Eye (tissue), 1 donor: ENCODE results near the gene NOXO1.
A peak's percentile ranks its signal among the peaks of the same experiment; 100 is the strongest.
"Not testable (repeated sequence)": the region's sequence is repeated elsewhere in the genome, so short reads cannot be mapped to it uniquely, and the experiment has no call there.

Experiments
- DNase-seq: peaks from one replicate; pipeline ENCODE4 v3.0.0-alpha.2; 2015

NOXO1 gene, protein sequence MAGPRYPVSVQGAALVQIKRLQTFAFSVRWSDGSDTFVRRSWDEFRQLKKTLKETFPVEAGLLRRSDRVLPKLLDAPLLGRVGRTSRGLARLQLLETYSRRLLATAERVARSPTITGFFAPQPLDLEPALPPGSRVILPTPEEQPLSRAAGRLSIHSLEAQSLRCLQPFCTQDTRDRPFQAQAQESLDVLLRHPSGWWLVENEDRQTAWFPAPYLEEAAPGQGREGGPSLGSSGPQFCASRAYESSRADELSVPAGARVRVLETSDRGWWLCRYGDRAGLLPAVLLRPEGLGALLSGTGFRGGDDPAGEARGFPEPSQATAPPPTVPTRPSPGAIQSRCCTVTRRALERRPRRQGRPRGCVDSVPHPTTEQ

DNA sequence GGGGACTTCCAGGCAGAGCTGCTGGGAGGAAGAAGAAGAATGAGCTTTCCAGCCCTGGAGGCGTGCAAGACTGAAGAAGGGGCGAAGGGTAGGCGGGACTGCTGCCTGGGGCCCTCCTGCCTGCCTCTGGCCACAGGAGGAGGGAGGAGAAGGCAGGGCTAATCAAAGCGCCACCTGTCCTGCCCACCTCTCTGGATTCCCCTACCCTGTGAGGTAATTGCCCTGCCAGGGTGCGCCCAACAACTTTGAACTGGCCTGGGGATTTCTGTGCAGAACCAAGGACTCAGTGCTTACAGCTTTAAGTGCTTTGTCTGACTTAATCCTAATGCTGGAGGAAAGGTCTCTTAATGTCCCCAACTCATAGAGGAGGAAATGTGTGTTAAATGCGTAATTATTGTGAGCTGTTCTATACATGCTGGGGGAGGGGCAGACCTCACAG lies at the start of gene NOXO1:
TSS of gene NOXO1 (minus strand) at position 72 of the 439 bp plus-strand sequence. CDS start 290 bp downstream, outside the sequence.
- DNase-seq, result peak; percentile 30

DNA sequence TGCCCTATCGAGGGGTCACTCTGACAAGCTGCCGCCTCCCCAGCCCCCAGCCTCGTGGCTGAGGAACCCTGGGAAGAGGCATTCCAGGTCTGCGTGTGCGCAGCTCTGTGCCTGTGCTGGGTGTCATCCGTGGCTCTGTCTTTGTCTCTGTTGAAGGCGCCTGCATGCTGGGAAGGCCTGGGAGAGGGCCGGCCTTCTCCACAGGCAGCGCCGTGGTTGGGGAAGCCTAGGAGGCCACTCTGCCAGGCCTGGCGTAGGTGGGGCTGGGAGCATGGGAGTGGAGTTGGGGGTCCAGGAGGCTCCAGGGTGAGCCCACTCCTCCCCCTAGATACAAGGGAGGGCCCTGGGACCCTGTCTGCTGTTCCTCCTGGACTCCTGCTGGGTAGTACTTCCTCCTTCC lies 48.8 kb upstream of the NOXO1 start:
- no peak for DNase-seq

DNA sequence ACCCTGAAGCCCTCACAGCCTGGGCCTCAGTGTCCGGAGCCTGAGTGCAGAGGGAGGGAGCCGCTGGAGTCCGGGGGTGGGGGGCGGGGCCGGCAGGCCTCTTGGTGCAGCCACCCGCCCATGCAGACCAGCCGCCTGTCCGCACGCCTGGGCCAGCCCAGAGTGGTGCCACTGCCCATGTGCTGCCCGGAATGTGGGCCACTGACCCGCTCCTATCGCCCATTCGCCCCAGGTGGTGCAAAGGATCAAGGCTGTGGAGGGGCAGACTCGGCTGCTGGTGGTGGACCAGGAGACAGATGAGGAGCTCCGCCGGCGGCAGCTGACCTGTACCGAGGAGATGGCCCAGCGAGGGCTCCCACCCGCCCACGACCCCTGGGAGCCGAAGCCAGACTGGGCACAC lies 48.1 kb upstream of the NOXO1 start:
- no peak for DNase-seq

DNA sequence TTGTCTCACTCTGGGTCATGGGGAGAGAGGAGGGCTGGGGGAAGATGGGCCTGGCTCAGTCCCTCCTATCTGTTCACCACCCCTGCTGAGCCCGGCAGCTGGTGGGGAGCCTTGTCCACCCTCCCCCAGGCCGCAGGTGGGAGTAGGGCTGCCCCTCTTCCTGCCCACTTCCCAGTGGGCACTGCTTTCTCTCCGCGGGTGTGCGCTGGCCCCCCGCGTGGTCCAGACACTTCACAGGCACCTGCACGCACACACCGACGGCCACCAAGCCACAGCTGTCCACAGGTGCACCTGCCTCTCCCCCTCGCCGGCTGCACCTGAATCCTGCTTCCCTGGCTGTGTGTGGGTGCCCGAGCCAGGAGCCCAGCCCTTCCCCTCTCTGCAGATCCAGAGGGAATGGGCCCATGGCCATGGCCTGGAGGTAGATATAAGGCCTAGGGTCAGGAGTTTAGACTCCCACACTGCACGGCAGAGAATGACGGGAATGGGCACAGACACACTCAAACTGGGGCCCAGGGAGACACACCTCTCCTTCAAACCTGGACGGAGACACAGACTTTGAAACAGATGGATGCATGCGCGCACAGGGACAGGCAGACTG lies 47.5 kb upstream of the NOXO1 start:
- DNase-seq, result no peak

DNA sequence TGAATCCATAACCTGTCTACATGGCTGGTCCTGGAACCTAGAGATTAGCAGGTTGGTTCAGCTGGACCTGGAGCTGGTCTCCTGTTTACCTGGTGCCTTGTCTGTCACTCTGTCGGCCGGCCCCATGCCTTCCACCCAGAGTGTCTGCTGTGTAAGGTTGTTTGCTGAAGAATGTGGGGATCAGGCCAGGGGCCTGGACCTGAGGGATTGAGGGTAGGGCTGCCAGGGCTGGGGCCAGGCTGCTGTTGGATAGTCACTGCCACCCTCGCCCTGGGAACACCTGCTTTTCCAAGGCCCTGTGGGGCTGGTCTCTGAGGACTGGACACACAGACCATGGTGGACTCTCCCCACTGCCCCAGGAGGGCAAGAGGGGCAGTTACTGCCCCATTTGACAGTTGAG lies 46.9 kb upstream of the NOXO1 start:
- no peak for DNase-seq

DNA sequence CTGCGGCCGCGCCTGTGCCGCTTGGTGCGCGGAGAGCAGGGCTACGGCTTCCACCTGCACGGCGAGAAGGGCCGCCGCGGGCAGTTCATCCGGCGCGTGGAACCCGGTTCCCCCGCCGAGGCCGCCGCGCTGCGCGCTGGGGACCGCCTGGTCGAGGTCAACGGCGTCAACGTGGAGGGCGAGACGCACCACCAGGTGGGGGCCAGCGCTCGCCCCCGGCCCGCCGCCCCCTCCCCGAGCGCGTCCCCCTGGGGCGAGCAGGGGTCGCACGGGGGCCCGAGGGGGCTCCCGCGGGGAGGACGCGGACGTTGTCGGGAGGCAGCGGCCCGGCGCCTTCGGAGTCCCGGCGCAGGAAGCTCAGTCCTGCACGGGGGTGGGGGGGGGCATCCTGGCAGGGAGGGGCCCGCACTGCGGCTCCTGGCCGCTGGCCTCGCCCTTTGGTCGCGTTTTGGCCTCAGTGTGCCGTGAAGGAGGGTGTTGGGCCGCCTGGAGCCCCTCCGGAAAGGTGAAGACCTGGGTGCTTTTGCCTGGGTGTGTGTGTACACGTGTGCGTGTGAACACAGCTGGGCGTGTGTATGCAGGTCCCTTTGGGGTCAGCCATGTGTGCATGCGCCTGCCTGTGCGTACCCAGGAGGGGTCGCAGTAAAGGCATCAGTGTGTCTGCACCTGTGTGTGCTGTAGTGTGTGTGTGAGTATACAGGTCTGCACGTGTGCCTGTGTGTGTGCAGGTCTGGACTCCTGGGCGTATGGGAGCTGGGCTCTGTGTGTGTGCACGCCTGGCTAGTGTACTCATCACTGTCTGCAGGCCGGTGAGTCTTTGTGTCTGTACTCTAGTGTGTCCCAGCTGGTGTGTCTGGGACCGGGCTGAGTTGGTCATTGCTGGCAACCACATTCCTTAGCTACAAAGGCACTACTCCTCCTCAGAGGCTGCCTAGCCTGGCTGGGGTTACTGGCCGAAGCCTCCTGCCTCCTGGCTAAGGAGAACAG lies 46.0 kb upstream of the NOXO1 start:
- DNase-seq, result peak; percentile 50

DNA sequence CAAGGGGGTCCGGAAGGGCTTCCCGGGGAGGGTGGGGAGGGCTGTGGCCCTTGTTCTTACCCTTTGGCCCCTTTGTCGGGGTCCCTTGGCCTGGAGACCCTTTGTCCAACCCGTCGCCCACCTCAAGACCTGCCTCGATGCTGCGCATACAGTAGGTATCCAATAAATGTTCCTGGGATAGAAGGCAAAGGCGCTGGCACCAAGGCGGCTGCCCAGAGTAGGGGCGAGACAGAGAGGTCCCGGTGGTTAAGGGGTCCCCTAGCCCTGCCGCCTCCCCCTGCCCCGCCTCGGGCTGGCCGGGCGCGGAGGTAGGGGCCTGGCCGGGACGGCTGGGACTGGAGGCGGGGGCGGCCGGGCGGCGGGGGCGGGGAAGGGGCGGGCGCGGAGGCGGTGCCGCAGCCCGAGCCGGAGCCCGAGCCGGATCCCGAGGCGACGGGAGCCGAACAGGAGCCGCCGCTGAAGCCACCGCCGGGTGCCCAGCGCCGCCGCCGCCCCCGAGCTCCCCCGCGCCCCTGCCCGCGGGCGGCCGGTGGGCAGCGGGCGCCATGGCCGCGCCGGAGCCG lies 45.3 kb upstream of the NOXO1 start, which contains the start of gene NHERF2:
TSS of gene NHERF2 (plus strand) at position 442 of the 563 bp plus-strand sequence. CDS start at position 546, 104 bp downstream.
- DNase-seq, result no peak

DNA sequence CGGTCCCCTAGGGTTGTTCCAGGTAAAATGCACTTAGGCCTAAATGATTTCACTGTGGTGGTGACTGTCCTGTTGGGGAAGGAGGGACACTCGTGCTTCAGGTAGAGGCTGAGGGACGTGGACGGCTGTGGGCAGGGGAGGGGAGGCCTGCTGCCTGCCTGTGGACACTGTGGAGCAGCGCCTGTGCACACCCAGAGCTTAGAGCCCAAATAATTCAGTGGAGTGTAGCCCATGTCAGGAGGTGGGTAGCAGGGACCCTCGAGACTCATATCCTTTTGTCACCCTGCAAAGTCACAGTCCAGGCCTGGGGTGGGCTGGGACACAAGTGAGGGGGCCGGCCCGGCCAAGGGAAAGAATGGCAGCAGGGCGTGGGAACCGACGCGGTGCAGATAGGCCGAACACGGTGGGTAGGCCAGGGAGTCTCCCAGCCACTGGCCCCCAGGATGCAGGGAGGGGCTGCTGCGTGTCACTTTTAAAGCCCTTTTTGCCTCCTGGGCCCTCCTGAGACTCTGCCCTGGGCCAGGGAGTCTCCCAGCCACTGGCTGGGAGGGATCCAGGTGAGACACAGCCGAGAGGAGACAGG lies 44.7 kb upstream of the NOXO1 start:
- DNase-seq, result no peak

DNA sequence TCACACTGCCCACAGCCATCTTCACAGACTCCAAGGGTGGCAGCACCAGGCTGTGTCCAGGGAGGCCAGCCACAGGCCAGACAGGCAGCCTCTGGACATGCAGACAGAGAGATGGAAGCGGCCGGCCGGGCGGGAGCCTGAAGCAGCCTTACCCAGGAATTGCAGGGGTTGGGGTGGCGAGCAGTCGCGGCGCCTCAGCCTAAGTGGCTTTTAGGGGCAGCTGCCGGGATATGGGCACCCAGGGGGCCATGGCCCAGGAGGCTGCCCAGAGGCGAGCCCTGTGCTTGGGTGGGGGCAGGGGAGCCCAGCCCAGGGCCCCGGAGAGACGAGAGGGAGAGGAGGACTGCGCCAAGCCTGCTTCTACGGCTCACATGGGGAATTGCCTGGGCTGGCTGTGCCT lies 44.0 kb upstream of the NOXO1 start:
- no peak for DNase-seq

DNA sequence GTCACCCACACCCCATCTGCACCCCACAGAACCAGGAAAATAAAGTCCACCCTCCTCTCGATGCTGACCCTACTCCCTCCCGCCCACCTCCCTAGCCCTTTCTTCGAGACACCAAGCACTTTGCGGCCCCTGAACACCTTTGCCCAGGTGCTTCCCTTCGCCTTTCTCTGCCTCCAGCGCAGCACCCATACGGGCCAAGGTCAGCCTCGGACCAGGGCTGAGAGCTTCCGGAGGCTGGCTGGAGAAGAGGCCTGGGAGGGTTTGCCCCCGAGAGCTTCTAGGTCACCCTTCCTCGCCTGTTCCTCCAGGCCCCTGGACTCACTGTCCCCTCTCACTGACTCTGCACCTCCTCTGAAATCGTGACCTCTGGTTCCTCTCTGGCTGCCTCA lies 42.8 kb upstream of the NOXO1 start:
- no peak for DNase-seq

DNA sequence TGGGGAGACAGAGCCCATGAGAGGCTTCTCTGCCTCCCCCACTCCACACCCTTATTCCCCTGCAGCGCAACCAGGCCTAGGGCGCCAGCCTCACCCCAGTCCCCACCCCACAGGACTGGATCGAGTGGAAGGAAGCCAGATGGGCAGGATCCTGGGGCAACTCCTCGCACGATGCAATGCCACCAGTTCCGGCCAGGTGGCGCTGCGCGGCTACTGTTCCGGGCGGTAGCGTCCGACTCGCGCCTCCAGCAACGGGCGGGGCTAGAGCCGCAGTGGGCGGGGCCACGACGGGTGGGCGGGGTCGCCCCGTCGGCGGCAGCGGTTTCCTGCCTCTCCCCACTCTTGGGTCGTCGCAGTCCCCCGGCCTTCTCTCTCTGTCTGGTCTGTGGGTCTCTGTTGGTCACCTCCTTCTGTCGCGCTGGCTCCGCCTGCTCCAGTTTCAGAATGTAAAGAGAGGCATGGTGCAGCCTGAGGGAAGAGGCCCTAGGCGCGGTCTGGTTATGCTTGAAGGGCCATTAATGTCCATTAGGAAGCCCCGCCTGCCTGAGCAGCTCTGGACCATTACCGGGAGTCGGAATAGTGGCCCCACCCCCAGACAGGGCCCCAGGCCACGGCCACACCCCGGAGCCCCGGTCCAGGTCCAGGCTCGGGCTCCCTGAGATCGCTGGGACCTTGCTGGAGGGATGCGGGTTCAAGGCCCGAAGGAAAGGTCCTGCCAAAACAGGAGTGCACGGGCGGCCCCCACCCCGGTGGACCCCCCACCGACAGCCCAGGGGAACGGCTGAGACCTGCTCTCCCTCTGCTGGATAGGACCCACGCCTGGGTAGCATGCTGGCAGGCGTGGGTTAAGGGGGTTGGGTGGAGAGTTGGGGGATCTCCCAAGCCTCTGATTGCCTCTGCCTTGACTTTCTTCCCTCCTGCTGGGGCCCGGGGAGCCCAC lies 42.1 kb upstream of the NOXO1 start:
- peak; percentile 96 for DNase-seq

DNA sequence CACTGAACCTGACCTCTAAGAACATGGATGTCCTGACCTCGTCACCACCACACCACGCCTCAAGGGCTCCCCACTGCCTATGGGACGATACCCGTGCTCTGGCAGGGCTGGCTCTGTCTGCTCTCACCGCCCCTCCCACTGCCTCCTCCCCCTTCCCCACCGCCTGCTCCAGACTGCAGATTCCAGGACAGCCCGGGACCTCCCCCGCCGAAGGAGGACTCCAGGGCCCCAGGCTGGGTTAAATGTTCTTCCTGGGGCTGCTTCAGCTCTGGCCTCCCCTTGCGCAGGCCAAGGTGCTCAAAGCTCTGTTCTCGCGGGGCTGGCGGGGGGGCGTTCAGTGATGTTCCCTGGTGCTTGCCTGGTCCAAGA lies 41.4 kb upstream of the NOXO1 start:
- DNase-seq, result no peak

DNA sequence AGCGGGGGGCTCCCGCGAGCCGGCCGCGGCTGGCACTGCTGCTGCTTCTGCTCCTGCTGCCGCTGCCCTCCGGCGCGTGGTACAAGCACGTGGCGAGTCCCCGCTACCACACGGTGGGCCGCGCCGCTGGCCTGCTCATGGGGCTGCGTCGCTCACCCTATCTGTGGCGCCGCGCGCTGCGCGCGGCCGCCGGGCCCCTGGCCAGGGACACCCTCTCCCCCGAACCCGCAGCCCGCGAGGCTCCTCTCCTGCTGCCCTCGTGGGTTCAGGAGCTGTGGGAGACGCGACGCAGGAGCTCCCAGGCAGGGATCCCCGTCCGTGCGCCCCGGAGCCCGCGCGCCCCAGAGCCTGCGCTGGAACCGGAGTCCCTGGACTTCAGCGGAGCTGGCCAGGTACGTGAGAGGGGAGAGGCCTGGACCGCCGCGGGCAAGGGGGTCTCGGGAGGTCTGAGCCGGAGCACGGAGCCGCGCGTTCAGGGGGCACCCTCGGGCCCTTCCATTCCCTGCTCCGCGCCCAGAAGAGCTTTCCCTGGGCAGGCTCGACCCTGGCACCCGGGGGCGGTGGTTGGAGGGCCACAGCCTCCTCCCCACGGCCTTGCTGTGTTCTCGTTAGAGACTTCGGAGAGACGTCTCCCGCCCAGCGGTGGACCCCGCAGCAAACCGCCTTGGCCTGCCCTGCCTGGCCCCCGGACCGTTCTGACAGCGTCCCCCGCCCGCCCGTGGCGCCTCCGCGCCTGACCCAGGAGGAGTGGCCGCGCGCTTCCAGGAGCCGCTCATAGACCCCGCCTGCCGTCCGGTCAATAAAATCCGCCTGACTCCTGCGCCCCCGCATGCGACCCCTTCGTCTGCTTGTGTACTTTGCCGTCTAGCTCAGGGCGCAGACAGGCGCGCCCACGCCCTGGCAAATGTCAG lies 38.9 kb upstream of the NOXO1 start:
- DNase-seq, result peak; percentile 54

DNA sequence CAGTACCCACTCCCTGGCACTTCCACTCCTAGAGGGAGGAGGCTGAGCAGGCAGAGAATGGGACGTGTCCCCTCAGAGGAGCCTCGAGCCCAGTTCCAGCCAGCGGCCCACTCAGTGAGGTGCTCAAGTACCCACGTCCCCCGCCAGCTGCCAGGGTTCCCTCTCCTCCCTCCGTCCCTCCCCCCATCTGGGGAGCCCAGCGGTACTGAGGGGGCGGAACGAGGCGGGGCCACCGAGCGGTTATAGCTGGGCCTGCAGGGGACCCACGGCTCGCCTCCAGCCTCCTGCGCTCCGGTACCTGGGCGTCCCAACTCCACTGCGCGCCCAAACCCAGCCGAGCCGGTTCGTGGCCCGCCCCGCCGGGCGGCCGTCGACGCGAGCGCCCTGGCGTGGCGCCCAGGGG lies 38.2 kb upstream of the NOXO1 start, which contains the start of gene NPW:
TSS of gene NPW (plus strand) at position 268 of the 403 bp plus-strand sequence.
- peak; percentile 50 for DNase-seq

DNA sequence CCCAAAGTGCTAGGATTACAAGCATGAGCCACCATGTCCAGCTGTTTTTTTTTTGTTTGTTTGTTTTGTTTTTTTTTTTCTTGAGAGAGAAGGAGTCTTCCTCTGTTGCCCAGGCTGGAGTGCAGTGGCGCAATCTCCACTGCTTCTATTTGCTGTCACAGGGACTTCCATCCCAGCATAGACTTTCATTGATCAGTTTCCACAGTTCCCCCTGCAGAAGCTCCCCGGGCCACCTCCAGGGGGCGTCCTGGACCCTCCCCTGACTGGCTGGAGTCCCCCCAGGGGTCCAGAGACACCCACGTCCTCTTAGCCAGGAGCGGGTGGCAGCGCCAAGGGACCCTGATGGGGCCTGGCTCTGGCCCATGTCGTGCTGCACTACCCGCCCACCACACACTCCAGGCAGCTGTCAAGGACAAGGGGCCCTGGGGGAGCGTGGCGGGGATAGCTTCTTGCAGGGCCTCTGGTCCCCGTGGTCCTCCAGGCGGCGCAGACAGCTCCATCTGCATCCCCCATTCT lies 35.2 kb upstream of the NOXO1 start:
- no peak for DNase-seq

DNA sequence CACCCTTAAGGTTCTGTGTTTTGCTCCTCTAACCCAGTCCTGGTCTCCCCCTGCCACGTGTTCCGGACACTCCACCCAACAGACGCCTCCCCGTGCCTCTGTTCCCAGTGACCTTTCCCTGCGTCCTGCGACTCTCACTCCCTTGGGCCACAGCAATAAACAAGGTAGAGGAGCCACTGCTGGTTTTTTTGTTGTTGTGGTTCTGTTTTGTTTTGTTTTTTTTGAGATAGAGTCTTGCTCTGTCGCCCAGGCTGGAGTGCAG lies 34.6 kb upstream of the NOXO1 start:
- no peak for DNase-seq

DNA sequence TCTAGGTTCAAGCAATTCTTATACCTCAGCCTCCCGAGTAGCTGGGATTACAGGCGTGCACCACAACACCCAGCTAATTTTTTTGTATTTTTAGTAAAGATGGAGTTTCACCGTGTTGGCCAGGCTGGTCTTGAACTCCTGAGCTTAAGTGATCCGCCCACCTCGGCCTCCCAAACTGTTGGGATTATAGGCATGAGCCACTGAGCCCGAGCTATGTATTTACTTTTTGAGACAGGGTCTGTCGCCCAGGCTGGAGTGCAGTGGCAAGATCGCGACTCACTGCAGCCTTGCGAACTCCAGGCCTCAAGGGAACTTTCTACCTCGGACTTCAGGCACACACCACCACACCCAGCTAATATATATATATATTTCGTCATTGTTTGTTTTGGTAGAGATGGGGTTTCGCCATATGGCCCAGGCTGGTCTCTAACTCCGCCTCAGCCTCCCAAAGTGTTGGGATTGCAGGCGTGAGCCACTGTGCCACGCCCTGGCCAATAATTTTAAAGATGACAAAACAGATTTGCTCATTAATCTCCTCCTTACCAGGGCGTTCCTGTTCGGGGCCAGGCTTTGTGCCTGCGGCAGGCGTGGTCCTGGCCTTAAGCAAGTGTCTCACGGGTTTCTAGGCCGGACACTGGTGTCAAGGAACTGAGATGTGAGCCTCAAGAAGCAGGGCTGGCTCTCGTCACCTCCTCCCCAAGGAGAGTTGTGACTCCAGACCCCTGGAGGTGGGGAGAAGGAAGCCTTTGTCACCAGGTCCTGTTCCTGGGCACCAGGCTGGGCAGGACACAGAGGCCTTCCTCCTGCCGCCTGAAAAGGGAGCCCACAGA lies 34.1 kb upstream of the NOXO1 start:
- no peak for DNase-seq

DNA sequence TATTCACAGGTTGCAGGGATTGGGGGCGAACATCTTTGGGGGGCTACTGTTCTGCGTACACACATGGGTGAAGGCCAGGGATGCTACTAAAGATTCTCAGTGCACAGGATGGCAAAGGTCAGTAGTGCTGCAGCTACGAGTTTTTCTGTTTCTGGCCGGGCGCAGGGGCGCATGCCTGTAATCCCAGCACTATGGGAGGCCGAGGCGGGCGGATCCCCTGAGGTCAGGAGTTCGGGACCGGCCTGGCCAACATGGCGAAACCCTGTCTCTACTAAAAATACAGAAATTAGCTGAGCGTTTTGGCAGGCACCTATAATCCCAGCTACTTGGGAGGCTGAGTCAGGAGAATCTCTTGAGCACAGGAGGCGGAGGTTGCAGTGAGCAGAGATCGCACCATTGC lies 32.3 kb upstream of the NOXO1 start:
- no peak for DNase-seq

DNA sequence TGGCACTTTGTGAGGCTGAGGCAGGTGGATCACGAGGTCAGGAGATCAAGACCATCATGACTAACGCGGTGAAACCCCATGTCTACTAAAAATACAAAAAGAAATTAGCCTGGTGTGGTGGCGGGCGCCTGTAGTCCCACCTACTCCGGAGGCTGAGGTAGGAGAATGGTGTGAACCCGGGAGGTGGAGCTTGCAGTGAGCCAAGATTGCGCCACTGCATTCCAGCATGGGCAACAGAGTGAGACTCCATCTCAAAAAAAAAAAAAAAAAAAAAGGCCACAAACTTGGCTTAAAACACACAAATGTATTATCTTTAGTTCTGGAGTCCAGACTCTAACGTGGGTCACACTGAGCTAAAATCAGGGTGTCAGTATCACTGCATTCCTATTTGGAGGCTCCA lies 30.5 kb upstream of the NOXO1 start:
- not testable (repeated sequence) for DNase-seq
